H7 (cell line): ENCODE measurements around the gene ENTPD1. TPM values are rescaled to one million over a fixed set of nuclear protein-coding genes. Genes with fewer than 3 reads are reported as not detected.

Experiments
- DNase-seq: peaks from one replicate; pipeline ENCODE4 v3.0.0; 2012
- H3K27me3 ChIP-seq: 2 replicates; pipeline ENCODE4 v1.6.0; 2011; ENCODE audit warnings: mild to moderate bottlenecking, low read length; ENCODE audit not compliant: control insufficient read depth, insufficient read depth
- H3K36me3 ChIP-seq: replicated peaks from 2 replicates; pipeline ENCODE4 v1.5.1; 2011; ENCODE audit warnings: low read length; ENCODE audit not compliant: control insufficient read depth, insufficient read depth
- H3K4me3 ChIP-seq: 2 replicates; pipeline ENCODE4 v1.5.1; 2011; ENCODE audit warnings: low read depth, mild to moderate bottlenecking, control low read depth, low read length, moderate library complexity; ENCODE audit not compliant: insufficient read depth
- total RNA-seq: library from RNA; depleted of rRNA; stranded (reverse); fragments of >200 nt; shearing (Covaris generic); gene quantifications from 2 replicates; pipeline ENCODE4 v1.2.3, GENCODE V29; 2014

Gene ENTPD1
- total RNA-seq, 1 experiment from 2014 or later = 0.42 TPM

DNA sequence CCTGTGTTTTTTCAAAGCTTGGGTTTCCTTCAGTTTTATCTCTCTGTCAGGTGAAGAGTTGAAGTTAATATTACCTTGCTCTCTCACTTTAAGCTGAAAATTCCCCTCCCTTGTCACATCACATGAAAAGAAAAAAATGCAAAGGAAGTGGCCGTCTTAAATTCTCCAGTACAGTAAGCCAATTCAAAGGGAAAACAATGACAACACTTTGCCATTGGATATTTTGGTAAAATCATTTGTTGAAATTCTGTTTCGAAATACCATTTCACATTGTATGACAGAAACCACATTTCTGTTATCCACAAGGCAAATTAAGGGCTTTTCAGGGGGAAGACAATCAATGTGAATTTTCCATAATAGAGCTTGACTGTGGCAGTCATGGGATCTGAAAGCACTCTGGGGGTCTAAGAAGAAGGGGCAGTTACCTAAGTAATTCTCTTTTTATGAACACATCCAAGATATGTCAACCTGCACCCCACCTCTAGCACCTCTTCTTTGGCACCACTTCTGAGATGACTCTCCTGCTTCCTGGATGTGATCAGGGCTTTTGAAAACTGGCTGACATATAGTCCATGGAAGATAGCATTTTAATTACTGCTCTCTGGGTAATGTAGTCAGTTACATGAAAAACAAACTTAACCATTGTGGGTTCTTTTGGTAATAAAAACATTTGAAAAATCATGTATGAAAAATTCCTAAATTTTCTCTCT is 63.8 kb downstream of the ENTPD1 start:
- Histone ChIP-seq H3K36me3 (no peaks in the 10 kb centered on the region), H3K4me3 (no peak overlapping the region), H3K27me3 (no peaks in the 10 kb centered on the region)
- no peak for DNase-seq

DNA sequence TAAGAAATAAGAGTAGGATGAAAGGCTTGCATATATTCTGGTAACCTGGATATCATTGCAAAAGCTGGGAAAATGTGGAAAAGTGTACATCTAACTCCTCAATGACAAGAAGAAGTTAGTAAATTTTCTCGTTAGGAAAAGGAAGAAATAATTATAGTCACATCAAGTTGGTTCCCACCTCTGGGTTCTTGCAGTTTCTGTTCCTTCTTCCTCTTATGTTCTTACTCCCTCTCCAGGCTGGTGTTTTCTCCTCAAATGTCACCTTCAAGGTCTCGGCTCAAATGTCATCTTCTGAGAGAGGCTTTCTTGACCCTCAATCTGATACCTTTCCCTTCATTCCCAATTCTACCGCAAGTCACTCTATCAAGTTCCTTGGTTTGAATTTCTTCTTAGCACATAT is 64.4 kb downstream of the ENTPD1 start:
- Histone ChIP-seq H3K27me3 (no peaks in the 10 kb centered on the region), H3K36me3 (no peaks in the 10 kb centered on the region), H3K4me3 (no peak overlapping the region)
- no peak for DNase-seq

DNA sequence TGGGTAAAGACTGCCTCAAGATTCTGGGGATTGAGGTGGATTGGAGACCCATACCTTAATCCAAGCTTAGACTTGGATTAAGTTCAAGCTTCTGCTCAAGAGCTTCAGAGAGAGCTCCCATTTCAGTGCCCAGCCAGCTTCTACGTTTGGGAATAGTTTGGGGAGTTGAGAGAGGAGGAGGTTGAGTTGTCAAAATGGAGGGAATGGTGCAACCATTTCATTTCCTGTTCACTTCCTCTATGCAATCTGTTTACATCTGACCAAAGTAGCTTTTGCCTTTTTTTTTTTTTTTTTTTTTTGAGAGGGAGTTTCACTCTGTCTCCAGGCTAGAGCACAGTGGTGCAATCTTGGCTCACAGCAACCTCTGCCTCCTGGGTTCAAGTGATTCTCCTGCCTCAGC is 65.8 kb downstream of the ENTPD1 start:
- no peaks in the 10 kb centered on the region for H3K36me3 ChIP-seq
- no peak for DNase-seq

GRCh38 chr10:95830044-95830443 is 74.1 kb downstream of the ENTPD1 start:
- H3K27me3 ChIP-seq = no peaks in the 10 kb centered on the region
- no peaks in the 10 kb centered on the region for H3K36me3 ChIP-seq
- H3K4me3 ChIP-seq = no peak overlapping the region
- DNase-seq = no peak

More for the DNA sequence above, 65.8 kb downstream of the ENTPD1 start:
- Histone ChIP-seq H3K4me3 (no peak overlapping the region), H3K27me3 (no peaks in the 10 kb centered on the region)

- no peaks in the 10 kb centered on the region for H3K27me3 ChIP-seq
- no peaks in the 10 kb centered on the region for H3K36me3 ChIP-seq
- no peak overlapping the region for H3K4me3 ChIP-seq
- DNase-seq = no peak
Observed at GRCh38 chr10:95831076-95831475, 75.1 kb downstream of the ENTPD1 start.

- no peak for DNase-seq
Observed at GRCh38 chr10:95831515-95831914, 75.6 kb downstream of the ENTPD1 start.

GRCh38 chr10:95832216-95833041 is 76.5 kb downstream of the ENTPD1 start:
- H3K36me3 ChIP-seq = no peaks in the 10 kb centered on the region
- DNase-seq = no peak
- H3K27me3 ChIP-seq = no peaks in the 10 kb centered on the region
- no peak overlapping the region for H3K4me3 ChIP-seq

More at GRCh38 chr10:95831515-95831914, 75.6 kb downstream of the ENTPD1 start:
- Histone ChIP-seq H3K4me3 (no peak overlapping the region), H3K27me3 (no peaks in the 10 kb centered on the region), H3K36me3 (no peaks in the 10 kb centered on the region)

- Histone ChIP-seq H3K4me3 (no peak overlapping the region), H3K36me3 (no peaks in the 10 kb centered on the region), H3K27me3 (no peaks in the 10 kb centered on the region)
- DNase-seq = no peak
Observed at GRCh38 chr10:95833042-95833610, 77.2 kb downstream of the ENTPD1 start.

- Histone ChIP-seq H3K36me3 (no peaks in the 10 kb centered on the region), H3K4me3 (no peak overlapping the region), H3K27me3 (no peaks in the 10 kb centered on the region)
- no peak for DNase-seq
Observed at GRCh38 chr10:95834406-95834805, 78.4 kb downstream of the ENTPD1 start.

GRCh38 chr10:95835149-95835860 is 79.3 kb downstream of the ENTPD1 start:
- Histone ChIP-seq H3K36me3 (no peaks in the 10 kb centered on the region), H3K27me3 (no peaks in the 10 kb centered on the region), H3K4me3 (no peak overlapping the region)
- no peak for DNase-seq

GRCh38 chr10:95835911-95836310 is 79.9 kb downstream of the ENTPD1 start:
- Histone ChIP-seq H3K36me3 (no peaks in the 10 kb centered on the region), H3K27me3 (no peaks in the 10 kb centered on the region), H3K4me3 (no peak overlapping the region)
- no peak for DNase-seq

- H3K4me3 ChIP-seq = no peak overlapping the region
Observed at GRCh38 chr10:95836610-95837355, 80.8 kb downstream of the ENTPD1 start.

GRCh38 chr10:95837356-95837776 is 81.4 kb downstream of the ENTPD1 start:
- DNase-seq = no peak
- no peaks in the 10 kb centered on the region for H3K36me3 ChIP-seq
- no peak overlapping the region for H3K4me3 ChIP-seq
- no peaks in the 10 kb centered on the region for H3K27me3 ChIP-seq

More at GRCh38 chr10:95836610-95837355, 80.8 kb downstream of the ENTPD1 start:
- Histone ChIP-seq H3K27me3 (no peaks in the 10 kb centered on the region), H3K36me3 (no peaks in the 10 kb centered on the region)
- DNase-seq = no peak

DNA sequence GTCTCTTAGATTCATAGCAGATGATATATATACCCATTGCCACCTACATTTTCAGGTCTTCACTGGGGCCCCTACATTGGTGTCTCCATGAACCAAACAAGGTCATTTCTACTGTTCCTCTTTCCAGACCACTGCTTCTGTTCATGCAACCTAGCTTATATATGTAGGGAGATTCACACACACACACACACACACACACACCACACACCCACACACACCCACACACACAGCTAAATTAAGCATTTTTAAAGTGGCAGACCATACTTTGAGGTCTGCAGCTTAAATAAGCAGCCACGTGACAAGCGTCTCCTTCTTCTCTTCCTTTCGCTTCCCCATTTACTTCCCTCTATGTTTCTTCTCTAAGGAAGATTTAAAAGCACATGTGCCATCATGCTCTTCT is 81.8 kb downstream of the ENTPD1 start:
- Histone ChIP-seq H3K27me3 (no peaks in the 10 kb centered on the region), H3K4me3 (no peak overlapping the region), H3K36me3 (no peaks in the 10 kb centered on the region)
- DNase-seq = no peak
